ENCODE results near the gene MALL.
"Not testable (repeated sequence)": the region's sequence is repeated elsewhere in the genome, so short reads cannot be mapped to it uniquely, and the experiment has no call there.

Gene MALL

GRCh38 chr2:110052166-110052565 is 63.5 kb downstream of the MALL start:
- DNase-seq (ENCODE audit: low read depth, low spot score): not testable (repeated sequence)

GRCh38 chr2:110050222-110050621 is 65.4 kb downstream of the MALL start:
- not testable (repeated sequence) for DNase-seq (ENCODE audit: low read depth, low spot score)

GRCh38 chr2:110049769-110050168 is 65.9 kb downstream of the MALL start:
- not testable (repeated sequence) for DNase-seq (ENCODE audit: low read depth, low spot score)

GRCh38 chr2:110048255-110049197 is 67.1 kb downstream of the MALL start:
- DNase-seq (ENCODE audit: low read depth, low spot score): peak; percentile 4

- not testable (repeated sequence) for DNase-seq (ENCODE audit: low read depth, low spot score)
Measured at GRCh38 chr2:110047225-110047624, 68.4 kb downstream of the MALL start.

- not testable (repeated sequence) for DNase-seq (ENCODE audit: low read depth, low spot score)
Measured at GRCh38 chr2:110041941-110042660, 73.5 kb downstream of the MALL start.

GRCh38 chr2:110037336-110037735 is 78.3 kb downstream of the MALL start:
- DNase-seq (ENCODE audit: low read depth, low spot score): peak; percentile 0

- DNase-seq (ENCODE audit: low read depth, low spot score): not testable (repeated sequence)
Measured at GRCh38 chr2:110035384-110035783, 80.2 kb downstream of the MALL start.

GRCh38 chr2:110034935-110035334 is 80.7 kb downstream of the MALL start:
- not testable (repeated sequence) for DNase-seq (ENCODE audit: low read depth, low spot score)
